Measurements from ENCODE around the gene TTC39B.

The TTC39B gene

DNA sequence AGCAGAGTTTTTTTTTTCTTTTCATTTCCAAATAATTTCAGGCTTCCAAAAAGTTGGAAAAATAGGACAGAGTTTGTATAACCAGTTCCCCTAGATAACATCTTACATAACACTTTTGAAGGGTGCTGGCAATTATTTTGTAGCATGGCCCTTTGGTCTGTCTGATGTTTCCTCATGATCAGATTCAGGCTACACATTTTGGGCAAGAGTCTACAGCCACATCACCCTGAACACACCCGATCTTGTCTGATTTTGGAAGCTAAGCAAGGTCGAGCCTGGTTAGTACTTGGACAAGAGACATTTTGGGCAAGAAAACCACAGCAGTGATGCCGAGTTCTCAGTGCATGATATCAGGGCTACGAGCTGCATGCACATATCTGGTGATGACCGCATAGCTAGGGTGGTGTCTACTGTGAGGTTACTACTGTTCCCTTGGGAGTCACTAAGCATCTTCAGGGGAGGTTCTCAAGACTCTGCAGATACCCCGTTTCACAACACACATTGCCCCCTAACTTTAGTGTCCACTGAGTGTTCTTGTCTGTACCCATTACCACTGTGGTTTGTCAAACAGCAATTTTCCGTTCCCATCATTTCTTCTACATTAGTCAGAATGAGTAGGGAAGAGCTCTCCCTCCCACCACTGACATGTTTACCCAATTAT, 86.2 kb downstream of the TTC39B start:
- no peak for DNase-seq

- DNase-seq: no peak
Observed at GRCh38 chr9:15219546-15219945, 87.5 kb downstream of the TTC39B start.

GRCh38 chr9:15218994-15219393, 88.0 kb downstream of the TTC39B start:
- no peak for DNase-seq

DNA sequence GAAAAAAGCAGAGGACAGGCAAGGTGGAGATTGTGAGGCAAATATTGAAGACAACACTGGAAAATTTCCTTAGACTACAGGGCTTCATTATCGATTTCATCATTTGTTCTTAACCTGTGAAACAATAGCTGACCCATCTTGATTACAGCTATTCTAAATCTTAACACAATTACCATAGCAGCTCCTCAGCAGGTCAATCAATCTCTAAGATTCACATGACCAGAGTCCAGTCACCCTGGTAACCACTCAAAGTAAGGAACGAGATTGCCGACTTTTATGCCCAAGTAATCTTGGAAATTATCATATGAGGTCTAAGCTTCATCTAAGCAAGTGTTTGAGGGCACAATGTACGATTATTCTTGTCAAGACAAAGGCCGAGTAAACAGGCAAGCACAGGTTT, 93.8 kb downstream of the TTC39B start:
- DNase-seq: no peak

GRCh38 chr9:15211815-15212495, 95.1 kb downstream of the TTC39B start:
- no peak for DNase-seq

GRCh38 chr9:15211160-15211814, 95.7 kb downstream of the TTC39B start:
- DNase-seq: peak; percentile 78

DNA sequence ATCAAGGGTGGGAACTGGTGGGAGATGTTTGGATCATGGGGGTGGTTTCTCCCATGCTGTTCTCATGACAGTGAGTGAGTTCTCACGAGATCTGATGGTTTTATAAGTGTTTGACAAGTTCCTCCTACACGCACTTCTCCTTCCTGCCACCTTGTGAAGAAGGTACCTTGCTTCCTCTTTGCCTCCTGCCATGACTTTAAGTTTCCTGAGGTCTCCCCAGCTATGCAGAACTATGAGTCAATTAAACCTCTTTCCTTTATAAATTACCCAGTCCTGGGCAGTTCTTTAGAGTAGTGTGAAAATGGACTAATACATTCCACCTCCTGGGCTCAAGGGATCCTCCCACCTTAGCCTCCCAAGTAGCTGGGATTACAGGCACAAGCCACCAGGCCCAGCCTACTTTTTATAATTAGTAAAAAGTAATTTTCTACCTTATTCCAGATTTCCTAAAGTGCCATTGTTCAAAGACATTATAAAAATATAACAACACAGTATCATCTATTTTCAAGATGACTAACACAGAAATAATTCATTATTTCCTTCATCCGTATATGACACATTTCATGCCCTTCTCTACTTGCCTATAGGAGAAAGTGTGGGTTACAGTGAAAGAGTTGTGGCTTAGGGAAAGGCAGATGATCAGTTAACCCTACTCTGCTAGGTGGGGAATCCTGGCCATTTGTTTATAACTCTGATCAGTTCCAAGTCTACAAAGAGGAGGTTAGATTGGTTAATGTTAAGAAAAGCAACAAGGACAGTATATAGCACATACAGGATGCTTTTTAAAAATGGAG, 99.9 kb downstream of the TTC39B start:
- no peak for DNase-seq

DNA sequence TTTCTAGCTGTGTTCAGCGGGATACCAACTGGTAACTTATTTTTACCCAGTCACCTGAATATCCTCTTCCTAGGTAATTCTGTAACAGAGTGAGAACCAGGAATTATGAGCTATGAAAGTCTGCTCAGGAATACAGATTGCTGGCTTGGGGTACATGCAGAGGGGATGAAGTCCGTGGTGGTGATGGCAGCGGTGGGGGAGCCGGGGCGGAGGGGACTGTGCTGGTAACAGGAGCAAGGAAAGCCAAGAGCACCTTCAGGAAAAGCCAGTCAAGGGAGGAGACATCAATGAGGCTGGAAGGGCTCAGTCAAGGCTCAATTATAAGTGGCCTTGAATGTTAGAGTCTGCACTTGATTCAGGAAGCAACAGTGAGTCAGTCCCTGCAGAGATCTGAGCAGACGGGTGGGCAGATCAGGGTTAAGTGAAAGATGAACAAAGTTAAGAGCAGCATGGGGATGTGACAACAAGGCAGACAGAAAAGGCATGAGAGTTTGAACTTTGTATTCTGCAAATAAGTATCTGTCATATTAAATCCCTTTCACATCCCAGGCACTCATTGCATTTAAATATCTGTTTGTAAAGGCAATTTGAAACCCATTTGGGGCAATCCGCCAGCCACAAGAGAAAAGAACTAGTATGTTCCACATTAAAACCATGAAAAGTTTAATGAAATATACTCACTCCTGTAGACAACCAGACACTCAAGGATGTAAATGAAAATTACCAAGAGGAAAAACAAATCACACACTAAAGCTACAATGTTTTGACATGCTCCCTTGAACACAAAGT, 101.2 kb downstream of the TTC39B start:
- DNase-seq: no peak

DNA sequence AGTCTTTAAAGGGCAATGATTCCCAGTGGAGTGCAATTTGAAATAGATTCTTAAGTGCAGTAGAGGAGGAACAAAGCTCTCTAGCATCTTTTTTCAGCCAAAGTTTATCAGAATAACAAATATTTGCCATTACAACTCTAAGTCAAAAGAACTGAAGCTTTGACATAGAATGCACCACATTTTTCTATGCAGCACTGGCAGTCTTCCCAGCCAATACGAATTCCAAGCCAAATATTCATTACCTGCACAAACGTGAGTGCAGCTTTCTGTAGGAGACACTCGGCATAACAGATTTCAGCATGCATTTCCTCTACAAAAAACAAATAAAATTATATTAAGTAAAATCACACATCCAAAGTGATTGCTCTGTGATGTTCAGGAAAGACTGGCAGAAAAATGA, 103.4 kb downstream of the TTC39B start:
- DNase-seq: no peak

- no peak for DNase-seq
Observed at GRCh38 chr9:15200111-15200510, 106.9 kb downstream of the TTC39B start.

- no peak for DNase-seq
Observed at GRCh38 chr9:15192856-15193255, 114.2 kb downstream of the TTC39B start.

DNA sequence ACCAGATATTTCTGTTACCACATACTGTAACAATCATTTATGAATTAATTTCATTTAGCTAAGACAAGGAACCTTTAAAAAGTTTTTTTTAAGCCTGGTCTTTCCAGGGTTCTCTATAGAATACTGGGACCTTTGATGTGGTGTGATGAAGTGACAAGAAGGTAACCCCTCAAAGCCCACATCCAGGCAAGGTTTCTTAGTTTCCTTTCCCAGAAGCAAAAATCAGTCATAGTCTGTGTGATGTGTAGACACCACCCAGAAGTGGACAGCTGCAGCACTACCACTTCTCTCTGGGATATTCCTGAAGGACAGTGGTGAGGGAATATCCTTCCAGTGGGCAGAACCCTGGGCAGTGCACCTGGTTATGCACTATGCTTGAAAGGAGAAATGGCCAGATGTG, 115.6 kb downstream of the TTC39B start:
- no peak for DNase-seq

DNA sequence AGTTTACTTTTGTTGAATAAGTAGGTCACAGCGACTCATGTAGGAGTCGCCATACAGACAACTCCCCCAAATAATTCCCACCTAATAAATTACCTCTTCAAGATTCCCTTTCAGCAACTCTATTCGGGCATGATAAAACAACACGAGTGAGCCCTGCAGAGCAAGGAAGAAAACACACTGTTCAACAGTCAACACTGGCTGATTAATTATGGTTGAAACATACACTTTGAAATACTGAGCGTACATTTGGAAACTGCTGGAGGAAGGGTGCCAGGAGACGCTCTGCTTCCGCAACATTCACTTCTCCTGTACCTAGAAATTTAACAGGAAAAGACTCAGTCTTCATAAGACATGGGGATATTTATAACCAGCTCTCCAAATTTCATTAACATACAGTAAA, 117.5 kb downstream of the TTC39B start:
- DNase-seq: no peak

DNA sequence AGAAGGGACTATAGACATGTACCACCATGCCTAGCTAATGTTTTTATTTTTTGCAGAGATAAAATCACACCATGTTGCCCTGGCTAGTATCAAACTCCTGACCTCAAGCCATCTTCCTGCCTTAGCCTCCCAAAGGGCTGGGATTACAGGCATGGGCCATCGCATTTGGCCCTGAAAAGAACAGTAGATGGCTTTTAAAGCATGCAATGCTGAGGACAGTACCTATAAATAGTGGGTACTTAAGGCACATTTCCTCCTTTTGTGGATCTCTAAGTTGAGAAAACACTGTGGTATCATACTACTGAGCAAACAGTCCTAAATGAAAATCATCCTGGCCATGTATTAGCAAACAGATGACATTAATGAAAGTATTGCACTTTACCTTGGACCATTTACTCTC, 119.4 kb downstream of the TTC39B start:
- no peak for DNase-seq

- DNase-seq: no peak
Observed at GRCh38 chr9:15182730-15183129, 124.3 kb downstream of the TTC39B start.

GRCh38 chr9:15182101-15182551, 124.9 kb downstream of the TTC39B start:
- no peak for DNase-seq

DNA sequence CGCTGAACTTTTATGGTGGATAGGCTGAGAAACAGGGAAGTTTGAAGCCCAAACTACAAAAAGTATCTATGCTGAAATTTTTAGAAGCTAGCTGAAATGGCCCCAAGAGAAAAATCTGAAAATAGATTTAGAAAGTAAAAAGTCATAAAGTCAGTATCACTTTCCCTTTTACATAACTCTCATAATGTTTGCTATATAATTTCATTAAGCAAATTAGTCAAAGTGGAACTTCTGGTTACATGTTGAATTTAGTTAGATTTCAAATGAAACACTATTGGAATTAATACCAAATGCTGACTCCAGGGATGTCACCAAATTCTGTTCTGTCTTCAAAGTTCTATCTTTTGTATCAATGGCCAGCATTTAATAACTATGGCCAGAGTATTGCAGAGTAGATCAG, 126.9 kb downstream of the TTC39B start:
- DNase-seq: no peak

DNA sequence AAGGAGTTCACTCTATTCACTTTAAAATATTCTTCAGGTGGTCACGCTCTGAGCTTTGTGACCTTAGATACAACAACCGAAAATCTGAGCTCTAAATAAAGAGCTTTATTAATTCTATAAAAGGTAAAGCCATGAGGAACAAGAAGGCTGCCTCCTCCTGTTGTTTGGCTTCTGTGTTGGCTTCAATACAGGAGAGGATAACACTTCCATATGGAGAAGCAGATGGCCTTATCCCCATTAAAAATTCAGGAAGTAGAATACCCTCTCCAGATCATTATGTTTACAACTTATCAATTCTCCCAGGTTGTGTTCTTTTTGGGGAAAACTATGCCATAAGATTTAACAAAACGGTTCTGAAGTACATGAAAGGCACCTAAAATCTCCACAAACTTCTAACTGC, 128.4 kb downstream of the TTC39B start:
- no peak for DNase-seq

DNA sequence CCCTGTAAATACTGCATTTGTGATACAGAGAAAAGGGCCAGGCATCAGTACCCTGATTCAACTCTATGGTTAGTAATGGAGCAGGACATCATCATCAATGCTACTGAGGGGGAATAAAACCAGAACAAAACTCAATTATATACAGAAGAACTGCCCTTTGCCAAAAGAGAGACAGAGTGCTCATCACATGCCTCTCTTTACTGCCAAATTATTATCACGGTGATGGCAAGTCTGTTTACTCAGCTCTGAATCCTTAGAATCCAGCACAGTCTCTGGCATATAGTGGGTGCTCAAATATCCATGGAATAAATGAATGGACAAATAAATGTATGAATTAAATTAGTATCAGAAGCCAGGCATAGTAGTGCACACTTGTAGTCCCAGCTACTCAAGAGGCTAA, 130.2 kb downstream of the TTC39B start:
- no peak for DNase-seq

DNA sequence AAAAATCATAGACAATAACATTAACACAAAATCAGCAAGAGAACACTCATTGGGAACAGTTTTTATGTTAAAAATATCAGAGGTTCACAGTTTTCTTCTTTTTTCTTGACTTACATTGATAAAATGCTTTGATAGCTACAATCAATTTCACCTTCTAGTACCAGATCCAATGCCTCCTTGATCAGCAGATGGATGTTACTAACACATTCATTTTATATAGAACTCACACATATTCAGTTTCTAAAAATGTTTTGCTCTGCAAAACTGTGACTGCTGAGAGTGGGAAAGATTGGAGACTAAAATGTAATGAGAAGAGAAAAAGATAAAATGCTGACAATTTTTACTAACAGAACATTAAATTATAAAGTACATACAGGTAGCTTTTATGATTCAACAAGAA, 143.1 kb downstream of the TTC39B start:
- DNase-seq: no peak

DNA sequence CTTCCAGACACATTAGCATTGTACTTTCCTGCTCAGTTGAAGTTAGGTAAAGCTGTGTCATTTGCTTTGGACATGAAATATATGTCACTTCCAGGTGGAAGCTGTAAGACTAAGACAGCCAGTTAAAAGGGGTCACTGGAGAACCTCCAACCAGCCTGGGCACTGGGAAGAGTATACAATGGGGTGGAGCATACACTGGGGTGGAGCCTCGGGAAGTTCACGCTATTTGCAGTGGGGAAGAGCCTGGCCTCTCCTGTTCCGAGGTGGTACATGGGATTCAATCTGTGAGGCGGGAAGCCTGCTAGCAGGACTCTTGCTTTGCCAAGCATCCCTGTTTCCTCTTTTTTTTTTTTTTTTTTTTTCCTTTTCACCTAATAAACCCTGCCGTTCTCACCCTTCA, 145.3 kb downstream of the TTC39B start:
- no peak for DNase-seq

DNA sequence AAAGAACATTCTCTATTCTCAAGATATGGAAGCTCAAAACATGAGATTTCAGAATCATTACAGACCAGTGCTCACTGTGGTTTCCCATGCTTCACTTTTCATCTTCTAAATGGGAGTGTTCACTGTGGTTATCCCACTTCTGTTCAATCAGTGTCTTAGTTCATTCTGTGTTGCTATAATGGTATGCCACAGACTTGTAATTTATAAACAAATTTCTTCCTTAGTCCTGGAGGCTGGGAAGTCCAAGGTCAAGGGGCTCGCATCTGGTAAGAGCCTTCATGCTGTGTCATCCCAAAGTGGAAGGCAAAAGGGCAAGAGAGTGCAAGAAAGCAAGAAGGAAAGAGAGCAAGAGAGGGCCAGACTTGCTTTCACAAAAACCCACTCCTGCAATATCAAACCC, 146.3 kb downstream of the TTC39B start:
- no peak for DNase-seq

DNA sequence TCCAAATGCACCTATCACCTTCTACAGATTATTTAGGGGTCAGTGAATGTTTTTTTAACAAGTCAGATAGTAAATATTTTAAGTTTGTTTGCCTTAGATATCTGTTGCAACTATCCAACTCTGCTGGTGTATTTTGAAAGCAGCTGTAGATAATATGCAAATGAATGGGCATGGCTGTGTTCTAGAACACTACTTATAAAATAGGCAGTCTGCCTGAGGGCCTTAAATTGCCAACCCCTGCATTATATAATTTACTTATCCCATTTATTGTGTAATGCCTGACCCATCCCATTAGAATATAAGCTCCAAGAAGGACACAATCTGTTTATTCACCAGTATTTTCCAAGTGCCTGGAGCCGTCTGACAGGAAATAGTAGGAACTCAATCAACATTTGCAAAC, 149.0 kb downstream of the TTC39B start:
- DNase-seq: no peak
